Measurements from ENCODE around the gene NEURL4.
"Not testable (repeated sequence)": the region's sequence is repeated elsewhere in the genome, so short reads cannot be mapped to it uniquely, and the experiment has no call there.

Gene NEURL4

GRCh38 chr17:7346761-7347614, 17.9 kb upstream of the NEURL4 start:
- no peak for DNase-seq

DNA sequence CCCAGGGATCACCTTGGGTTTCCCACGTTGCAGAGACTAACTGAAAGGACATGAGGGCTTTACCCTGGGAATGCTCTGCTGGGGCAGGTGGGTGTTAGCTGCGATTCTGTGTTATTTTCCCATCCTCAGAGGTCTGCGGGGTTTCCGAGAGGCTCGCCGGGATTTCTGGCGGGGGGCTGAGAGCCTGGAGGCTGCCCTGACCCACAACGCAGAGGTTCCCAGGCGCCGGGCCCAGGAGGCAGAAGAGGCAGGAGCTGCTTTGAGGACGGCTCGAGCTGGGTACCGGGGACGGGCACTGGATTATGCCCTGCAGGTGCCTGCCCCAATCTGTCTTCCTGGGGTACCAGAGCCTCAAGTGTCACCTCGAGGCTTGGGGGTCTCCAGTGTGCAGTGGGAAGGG, 14.1 kb upstream of the NEURL4 start:
- no peak for DNase-seq

GRCh38 chr17:7341842-7342241, 12.7 kb upstream of the NEURL4 start:
- DNase-seq, result no peak

DNA sequence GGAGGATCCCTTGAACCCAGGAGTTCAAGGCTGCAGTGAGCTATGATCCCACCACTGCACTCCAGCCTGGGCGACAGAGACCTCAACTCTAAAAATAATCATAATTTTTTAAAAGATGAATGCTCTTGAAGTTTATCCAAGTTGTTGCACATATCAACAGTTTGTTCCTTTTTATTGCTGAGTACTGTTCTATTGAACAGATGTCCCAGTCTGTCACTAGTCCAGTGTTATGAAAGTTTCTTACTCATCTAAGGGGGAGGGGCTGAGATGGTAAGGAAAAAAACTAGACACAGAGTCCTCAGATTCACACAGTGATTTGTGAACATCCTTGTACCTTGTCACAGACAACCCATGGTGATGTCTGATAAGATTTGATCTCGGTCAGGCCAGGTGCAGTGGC, 11.0 kb upstream of the NEURL4 start:
- DNase-seq, result peak; percentile 50

- not testable (repeated sequence) for DNase-seq
These were observed 8.5 kb upstream of the NEURL4 start for GRCh38 chr17:7337600-7337999.

DNA sequence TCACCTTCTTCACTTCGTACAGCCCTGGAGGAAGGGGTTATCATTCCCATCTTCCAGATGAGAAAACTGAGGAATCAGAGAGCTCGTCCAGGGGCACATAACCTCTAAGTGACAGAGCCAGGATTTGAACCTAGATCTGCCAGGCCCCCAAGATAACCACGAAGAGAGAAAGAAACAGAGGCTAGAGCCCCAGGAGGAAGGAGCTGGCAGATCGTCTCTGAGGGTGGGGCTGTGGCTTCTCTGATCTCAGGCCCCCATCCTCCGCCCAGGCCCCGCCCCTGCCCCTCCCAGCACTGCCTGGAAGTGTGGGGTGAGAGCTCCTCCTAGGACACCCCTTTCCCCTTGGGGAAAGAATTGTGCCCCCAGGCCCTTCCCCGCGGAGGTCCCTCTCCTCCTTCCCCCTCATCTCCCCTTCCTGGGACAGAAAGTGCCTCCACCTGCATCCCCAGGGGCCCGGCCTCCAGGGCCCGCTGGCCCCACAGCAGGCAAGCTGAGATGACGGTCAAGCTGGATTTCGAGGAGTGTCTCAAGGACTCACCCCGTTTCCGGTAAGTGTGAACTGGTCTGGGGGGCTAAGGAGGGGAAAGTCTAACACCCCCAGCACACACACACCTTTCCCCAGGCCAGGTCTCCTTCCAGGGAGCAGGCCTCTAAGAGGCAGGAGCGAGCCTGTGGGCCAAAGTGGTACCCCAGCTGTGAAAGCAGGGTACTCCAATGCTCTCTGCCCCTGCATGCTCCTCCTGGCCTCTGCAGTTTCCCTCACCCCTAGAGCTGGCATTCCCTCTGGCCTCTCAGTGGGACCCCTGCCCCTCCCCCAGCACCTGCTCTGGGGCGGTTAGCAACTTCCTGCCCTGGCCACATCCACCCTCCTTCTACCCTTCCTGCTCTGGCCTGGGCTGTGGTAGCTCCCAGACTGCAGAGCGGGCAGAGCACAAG, 7.4 kb upstream of the NEURL4 start, which contains the start of gene ACAP1:
Gene ACAP1 (plus strand): TSS at position 290 of the 936 bp plus-strand sequence. CDS start 206 bp downstream, at position 496.
- peak; percentile 48 for DNase-seq

DNA sequence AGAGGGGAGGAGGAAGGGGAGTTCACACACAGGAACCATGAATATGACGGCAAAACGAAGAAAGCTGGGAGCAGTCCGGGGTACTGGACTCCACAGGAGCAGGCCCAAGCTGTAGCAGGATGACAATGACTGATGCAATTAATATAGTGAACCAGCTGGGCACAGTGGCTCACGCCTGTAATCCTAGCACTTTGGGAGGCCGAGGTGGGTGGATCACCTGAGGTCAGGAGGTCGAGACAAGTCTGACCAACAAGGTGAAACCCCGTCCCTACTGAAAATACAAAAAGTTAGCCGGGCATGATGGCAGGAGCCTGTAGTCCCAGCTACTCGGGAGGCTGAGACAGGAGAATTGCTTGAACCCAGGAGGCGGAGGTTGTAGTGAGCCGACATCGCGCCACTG, 6.6 kb upstream of the NEURL4 start:
- DNase-seq, result not testable (repeated sequence)

DNA sequence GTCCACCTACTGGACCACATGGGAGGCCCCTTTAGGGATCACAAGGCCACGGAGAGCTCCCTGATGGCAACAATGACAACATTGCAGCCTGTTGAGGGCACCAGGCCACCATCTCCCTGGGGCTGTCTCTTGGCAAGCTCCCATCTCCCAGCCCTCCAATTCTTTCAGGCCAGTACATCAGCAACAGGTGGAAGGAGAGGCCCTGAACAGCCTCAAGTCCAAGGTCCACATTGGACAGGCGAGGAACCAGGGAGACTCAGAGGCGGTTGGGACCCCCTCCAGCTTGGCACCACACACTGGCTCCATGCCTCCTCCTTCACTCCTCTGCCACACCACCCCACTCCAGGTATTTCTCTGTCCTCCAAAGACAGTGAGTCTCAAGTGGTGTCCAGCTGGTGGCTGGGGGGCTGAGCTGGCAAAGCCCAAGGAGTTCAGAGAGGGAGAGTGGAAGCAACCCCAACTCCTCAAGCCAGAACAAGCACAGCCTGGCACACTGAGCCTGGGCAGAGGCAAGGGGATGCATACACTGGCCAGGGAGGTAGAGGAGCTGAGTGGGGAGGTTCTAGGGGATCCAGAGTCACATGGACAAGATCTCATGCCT, 5.9 kb upstream of the NEURL4 start:
- DNase-seq, result no peak

- DNase-seq, result peak; percentile 65
These were observed 3.5 kb upstream of the NEURL4 start for GRCh38 chr17:7332600-7333069.

DNA sequence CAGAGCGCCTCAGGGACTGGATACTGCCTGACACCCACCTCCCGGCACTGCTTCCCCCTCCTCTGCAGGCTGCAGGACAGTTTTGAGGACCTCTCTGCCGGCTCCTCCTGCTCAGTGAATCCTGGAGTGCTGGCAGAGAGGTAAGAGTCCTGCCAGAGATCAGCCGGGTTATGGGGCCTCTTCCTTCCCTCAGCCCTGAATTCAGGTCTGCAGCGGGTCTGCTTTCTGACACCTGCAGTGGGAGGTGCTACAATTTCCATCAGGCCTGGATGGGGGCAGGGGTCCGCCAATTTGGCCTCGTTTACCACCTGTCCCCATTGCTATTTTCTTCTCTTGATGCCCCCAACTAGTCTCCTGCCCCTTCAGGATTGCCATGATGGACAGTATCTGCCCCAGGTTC, 3.0 kb upstream of the NEURL4 start:
- no peak for DNase-seq

GRCh38 chr17:7330638-7331015, 1.5 kb upstream of the NEURL4 start:
- no peak for DNase-seq

DNA sequence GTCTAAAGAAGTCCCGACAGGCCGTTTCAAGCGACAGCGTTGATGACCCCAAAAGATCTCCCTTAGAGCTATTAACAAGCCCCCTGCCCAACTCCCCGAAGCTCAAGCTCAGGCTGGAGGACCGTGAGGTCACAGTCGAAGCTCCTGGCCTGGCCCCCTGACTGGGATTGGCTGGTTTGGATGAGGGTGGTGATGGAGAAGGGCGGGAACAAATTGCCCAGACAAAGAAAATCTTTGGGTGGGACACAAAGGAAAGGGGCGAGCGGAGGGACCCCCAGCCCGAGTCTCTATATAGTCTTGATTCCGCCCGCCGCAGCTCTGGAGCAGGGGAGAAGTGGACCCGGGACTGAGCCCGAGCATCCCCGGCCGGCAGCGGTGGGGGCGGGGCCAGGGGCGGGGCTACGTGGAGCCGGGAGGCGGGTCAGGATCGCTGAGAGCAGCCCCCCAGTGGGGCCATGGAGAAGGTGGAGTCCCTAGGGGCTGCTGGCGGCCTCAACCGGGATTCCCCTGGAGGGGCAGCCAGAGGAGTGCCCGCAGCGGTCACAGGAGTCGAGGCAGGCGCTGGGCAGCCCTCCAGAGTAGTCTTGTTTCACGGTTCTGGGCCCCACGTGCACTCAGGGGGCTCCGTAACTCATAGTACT, 982 bp upstream of the NEURL4 start:
- DNase-seq, result peak; percentile 84

DNA sequence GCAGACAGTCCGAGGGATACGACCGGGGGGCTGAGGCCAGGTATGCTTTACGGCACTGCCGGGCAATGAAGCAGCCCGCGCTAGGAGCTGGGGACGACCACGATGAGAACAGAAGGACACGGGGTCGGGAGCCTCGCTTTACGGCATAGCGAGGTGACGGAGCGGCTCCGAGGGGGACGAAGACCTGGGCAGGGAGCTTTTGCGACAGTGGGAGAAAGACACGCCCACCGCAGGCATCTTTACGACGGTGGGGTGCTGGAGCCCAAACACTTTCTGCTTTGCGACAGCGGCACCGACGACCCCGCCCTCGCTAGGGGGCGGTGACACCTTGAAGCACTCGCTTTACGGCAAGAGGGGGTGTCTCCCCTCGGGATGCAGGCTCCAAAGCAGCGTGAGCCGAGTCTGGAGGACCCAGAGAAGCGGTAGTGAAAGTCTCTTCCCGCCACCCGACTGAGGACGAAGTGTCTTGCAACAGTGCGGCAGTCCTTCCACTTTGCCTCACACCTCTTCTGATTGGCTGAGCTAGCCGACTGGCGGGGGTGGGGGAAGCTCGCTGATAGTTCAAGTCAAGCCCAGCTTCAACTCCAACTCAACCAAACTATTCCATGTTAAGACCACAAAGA, 350 bp upstream of the NEURL4 start:
- peak; percentile 100 for DNase-seq

DNA sequence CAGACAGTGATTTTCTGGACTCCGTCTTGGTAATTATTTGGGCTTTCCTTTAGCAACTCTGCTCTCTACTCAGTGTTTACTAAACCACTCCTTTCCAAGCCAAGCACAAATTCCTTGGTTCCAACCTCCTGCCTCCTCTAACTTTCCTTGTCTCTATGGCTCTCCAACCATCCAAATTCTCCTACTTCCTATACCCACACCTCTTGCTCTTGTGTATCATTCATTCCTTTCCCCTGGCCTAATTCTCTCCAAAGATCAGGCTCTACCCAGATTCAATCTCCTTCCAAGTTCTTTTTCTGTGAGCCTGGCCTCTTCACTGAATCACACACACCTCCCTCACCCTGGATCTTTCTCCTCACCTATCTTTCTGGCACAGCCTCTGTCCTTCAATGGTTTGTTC, 1.1 kb downstream of the NEURL4 start:
- DNase-seq, result no peak

DNA sequence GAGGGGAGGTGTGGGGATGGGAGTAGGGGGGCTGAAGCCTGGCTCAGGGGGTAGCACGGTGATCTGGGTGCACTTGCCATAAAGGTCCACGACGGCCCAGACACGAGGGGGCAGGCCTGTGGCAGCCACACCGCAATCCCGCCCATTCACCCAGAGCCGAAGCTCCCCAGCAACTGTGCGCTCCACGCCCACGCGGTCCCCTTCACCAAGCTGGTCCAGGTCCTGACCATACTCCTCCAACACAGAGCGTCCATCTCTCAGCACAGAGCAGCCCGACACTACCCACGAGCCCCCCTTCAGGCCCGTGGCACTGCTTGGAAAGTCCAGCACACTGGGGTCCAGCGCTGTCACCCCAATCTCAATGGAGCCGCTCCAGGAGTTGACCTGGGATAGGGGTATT, 1.6 kb downstream of the NEURL4 start:
- DNase-seq, result no peak

DNA sequence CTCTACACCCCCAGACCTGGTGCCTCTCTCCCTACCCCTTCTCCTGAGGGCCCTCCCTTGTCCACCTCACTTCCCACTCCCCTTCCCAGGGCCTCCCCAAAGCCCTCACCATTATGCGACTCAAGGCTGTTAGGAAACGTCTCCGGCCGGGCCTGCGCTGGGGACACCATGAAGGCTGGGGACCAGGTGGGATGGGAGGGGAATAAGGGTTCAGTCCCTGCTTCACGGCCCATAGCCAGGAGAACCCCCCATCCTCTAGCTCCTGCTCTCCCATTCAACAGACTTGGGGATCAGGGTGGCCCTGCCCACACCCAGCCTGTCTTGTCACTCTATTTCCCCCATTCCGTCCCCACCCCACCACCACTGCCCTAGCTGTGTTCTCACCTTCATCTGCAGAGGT, 2.1 kb downstream of the NEURL4 start:
- DNase-seq, result no peak

DNA sequence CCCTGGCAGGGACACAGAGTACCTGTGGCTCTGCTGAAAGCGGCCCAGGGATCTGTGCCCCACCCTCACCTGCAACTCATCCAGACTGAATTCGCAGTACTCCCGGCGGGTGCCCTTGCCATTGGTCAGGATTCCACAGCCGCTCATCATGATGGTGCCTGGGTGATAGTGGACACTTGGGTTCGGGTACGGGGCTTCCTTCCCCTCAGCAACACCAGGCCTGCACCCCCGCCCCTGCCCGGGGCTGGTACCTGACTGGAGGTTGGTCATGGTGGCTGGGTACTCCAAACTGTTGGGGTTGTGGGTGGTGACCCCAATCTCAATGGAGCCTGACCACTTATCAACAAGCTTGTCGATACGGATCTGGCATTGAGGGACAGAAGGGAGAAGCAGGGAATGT, 2.9 kb downstream of the NEURL4 start:
- DNase-seq, result no peak

DNA sequence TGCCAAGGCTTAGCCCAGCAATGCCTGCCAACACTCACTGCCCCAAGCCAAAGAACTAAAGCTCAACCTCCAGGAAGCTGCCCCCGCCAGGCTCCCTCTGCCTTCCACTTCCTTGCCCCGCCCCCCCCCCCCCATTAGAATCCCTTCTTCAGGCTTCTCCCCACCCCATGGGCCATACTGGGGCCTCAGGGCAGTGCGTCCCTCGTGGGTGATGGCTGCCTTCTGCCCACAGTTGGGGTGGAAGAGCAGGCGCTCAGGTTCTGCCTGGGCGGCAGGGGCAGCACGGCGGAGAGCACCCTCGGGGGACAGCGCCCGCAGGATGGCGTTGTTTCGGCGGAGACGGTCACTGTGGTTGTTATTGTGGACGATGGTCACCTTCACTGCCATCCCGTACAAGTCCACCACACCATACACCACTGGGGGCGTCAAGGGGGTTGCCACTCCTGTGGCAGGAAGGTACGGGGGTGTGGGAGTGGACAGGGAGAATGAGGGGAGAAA, 4.1 kb downstream of the NEURL4 start:
- DNase-seq, result no peak

DNA sequence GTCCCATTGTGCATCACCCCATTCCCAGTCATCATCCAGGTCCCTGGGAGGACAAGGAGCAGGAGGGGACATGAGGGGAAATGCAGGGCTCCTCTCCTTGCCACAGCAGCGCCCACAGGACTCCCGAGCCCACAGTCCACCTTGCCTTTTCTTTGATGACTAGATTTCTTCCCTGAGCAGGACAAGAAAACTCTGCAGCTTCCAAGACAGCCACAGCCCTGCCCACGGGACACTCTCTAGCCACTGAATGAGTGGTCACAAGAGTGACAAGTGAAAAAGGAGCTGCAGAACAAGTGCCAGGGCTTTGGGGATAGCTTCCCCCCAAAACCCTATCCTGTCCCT, 4.7 kb downstream of the NEURL4 start:
- DNase-seq, result no peak

DNA sequence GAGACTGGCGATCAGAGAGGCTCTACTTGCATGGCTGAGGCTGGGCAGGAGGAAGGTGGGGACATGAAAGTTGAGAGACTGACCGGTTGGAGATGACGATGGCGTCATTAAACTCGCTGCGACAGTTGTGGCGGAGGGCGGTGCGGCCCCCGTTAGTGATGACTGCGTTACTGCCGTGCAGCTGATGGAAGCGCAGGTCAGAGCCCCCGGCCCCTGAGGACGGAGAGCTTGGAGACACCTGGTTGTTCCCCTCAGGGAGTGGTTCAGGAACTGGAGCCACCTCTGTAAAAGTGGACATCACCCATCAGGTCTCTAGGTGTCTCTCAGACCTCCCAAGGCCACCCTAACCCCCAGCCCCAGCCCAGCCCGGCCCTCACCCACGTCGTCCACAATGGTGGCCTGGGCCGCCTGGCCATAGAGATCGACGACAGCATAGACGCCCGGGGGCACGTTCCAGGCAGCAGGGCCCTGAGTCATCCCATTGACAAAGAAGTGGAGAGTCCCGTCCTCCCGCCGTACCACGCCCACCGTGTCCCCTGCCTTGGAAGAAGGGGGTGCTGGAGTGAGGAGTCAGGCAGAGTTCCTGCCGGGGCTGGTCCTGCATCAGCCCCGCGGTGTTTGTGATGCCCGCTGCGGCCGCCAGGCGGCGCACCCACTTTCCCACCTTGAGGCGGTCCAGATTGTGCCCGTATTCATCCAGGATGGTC, 5.3 kb downstream of the NEURL4 start:
- no peak for DNase-seq

- DNase-seq, result no peak
These were observed 6.5 kb downstream of the NEURL4 start for GRCh38 chr17:7322520-7323194.

Data from MV-4-11 (cell line).